RPMI8226 (cell line): Measurements from ENCODE around the gene KIF26B.

Experiments
- DNase-seq: peaks from one replicate; pipeline ENCODE4 v3.0.0-alpha.2; 2015

The KIF26B gene

GRCh38 chr1:245173446-245174211 is 18.8 kb downstream of the KIF26B start:
- no peak for DNase-seq

GRCh38 chr1:245177071-245177900 is 22.5 kb downstream of the KIF26B start:
- DNase-seq: no peak

- peak; percentile 48 for DNase-seq
Observed at GRCh38 chr1:245179706-245180105, 24.9 kb downstream of the KIF26B start.

GRCh38 chr1:245180496-245181157 is 25.8 kb downstream of the KIF26B start:
- DNase-seq: peak; percentile 58

GRCh38 chr1:245181158-245181517 is 26.4 kb downstream of the KIF26B start:
- no peak for DNase-seq

GRCh38 chr1:245182028-245182427 is 27.2 kb downstream of the KIF26B start:
- DNase-seq: no peak

- DNase-seq: peak; percentile 77
Observed at GRCh38 chr1:245183429-245183828, 28.6 kb downstream of the KIF26B start.

- peak; percentile 34 for DNase-seq
Observed at GRCh38 chr1:245184779-245185178, 30.0 kb downstream of the KIF26B start.

GRCh38 chr1:245188403-245188802 is 33.6 kb downstream of the KIF26B start:
- peak; percentile 46 for DNase-seq

- no peak for DNase-seq
Observed at GRCh38 chr1:245195398-245195797, 40.6 kb downstream of the KIF26B start.

- no peak for DNase-seq
Observed at GRCh38 chr1:245197121-245197520, 42.3 kb downstream of the KIF26B start.

GRCh38 chr1:245197911-245198379 is 43.2 kb downstream of the KIF26B start:
- no peak for DNase-seq

- DNase-seq: no peak
Observed at GRCh38 chr1:245198748-245199516, 44.1 kb downstream of the KIF26B start.

GRCh38 chr1:245200146-245200545 is 45.4 kb downstream of the KIF26B start:
- no peak for DNase-seq

GRCh38 chr1:245201201-245201600 is 46.4 kb downstream of the KIF26B start:
- DNase-seq: no peak

- DNase-seq: no peak
Observed at GRCh38 chr1:245201827-245202226, 47.0 kb downstream of the KIF26B start.

- DNase-seq: no peak
Observed at GRCh38 chr1:245205396-245205795, 50.6 kb downstream of the KIF26B start.

GRCh38 chr1:245205864-245206263 is 51.1 kb downstream of the KIF26B start:
- DNase-seq: no peak

- DNase-seq: no peak
Observed at GRCh38 chr1:245207056-245207638, 52.4 kb downstream of the KIF26B start.

GRCh38 chr1:245207801-245208200 is 53.0 kb downstream of the KIF26B start:
- DNase-seq: no peak

- no peak for DNase-seq
Observed at GRCh38 chr1:245209658-245210435, 55.1 kb downstream of the KIF26B start.
